GM12892 (cell line): Measurements from ENCODE around the gene CDH4.

Source experiments
- POLR2A ChIP-seq: IDR thresholded peaks from 2 replicates; pipeline ENCODE4 v1.6.1; 2011; ENCODE audit warnings: low read depth, low read length, control low read depth
- POLR2AphosphoS5 ChIP-seq: IDR thresholded peaks from 2 replicates; pipeline ENCODE4 v1.6.1; 2011; ENCODE audit warnings: low read depth, low read length, control low read depth

GRCh38 chr20:61817575-61817974 lies 565.5 kb downstream of the CDH4 start:
- no peak for TF ChIP-seq POLR2A
- no peak for TF ChIP-seq POLR2AphosphoS5
